Activated naive CD4-positive, alpha-beta T cell treated with anti-CD3 and anti-CD28 coated beads for 36 hours (primary cell): ENCODE data around the gene TFDP1. TPM values are rescaled to one million over a fixed set of nuclear protein-coding genes. Genes with fewer than 3 reads are reported as not detected.

Experiments used
- CTCF ChIA-PET: fragments of 350-600 bp; sonication (Branson Sonifier 250); formaldehyde crosslinking; loops from one replicate; lab custom pipeline; 2021; ENCODE audit warnings: antibody characterized with exemption; lab: Charles Lee
- DNase-seq: peaks from one replicate; pipeline ENCODE4 v3.0.0-alpha.2; 2020
- H3K27ac Mint-ChIP-seq: one replicate; pipeline ENCODE4 v1.8.0; 2021; ENCODE audit warnings: mild to moderate bottlenecking, mixed read lengths
- H3K27me3 Mint-ChIP-seq: one replicate; pipeline ENCODE4 v1.8.0; 2021; ENCODE audit warnings: low read depth, mixed read lengths
- H3K36me3 Mint-ChIP-seq: one replicate; pipeline ENCODE4 v1.8.0; 2021; ENCODE audit warnings: low read depth, mixed read lengths
- H3K4me1 Mint-ChIP-seq: one replicate; pipeline ENCODE4 v1.8.0; 2021; ENCODE audit warnings: low read depth, mixed read lengths
- H3K4me3 Mint-ChIP-seq: one replicate; pipeline ENCODE4 v1.8.0; 2021; ENCODE audit warnings: mild to moderate bottlenecking, moderate library complexity, mixed read lengths
- H3K9me3 Mint-ChIP-seq: one replicate; pipeline ENCODE4 v1.8.0; 2021; ENCODE audit warnings: mixed read lengths
- intact Hi-C: fragments of 100-400 bp; cut with micrococcal nuclease; formaldehyde crosslinking; loops from one replicate; pipeline ENCODE4 v1.15.1; 2023
- total RNA-seq, 2 experiments: library from RNA; stranded (reverse); gene quantifications; one replicate each; pipeline ENCODE4 v1.2.3, GENCODE V29; 2021

TFDP1 gene
- total RNA-seq, 2 experiments from 2014 or later, result 157 to 161 TPM

DNA sequence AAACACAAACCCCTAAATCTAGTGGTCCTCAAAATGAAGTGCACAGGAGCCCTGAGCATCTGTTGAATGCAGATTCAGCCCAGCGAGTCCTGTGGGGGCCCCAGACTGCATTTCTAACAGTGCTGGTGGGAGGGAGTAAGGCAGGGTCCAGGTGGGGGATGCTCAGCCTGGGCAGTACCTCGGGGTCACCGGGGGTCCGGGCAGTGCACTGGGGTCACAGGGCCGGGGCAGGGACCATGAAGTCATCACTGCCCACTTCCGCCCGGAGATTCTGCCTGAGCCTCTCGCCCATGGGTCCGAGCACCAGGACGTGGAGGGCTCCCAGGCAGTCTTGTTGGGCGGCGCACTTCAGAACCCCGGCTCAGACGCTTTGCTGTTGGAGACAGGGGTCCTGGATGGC lies 74.3 kb downstream of the TFDP1 start:
- CTCF ChIA-PET, result no interaction called here
- H3K27ac Mint-ChIP-seq, result no peak overlapping the region

DNA sequence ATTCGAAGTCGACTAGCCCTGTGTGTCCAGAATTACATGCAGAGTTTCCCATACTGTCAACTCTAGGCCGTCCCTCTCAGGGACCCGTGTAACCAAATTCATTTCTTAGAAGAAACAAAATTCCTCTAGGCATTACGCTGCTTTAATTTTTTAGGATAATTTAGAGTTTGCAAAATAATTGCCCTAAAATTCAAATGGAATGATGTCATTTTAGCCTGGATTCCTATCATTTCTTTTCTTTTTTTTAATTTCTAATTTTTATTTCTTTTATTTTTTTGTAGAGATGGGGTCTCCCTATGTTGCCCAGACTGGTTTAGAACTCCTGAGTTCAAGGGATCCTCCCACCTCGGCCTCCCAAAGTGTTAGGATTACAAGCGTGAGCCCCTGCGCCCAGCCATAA lies 74.8 kb downstream of the TFDP1 start:
- intact Hi-C loops, result no loop called here
- H3K9me3 Mint-ChIP-seq, result peaks cover 11% of the 10 kb centered on the region
- CTCF ChIA-PET, result no interaction called here

More for the DNA sequence above, 74.3 kb downstream of the TFDP1 start:
- no peak for DNase-seq
- Mint-ChIP-seq H3K27me3 (no peaks in the 10 kb centered on the region), H3K36me3 (no peaks in the 10 kb centered on the region), H3K9me3 (peaks cover 11% of the 10 kb centered on the region), H3K4me3 (no peak overlapping the region), H3K4me1 (peaks cover 2% of the 10 kb centered on the region)
- intact Hi-C loops, result no loop called here

DNA sequence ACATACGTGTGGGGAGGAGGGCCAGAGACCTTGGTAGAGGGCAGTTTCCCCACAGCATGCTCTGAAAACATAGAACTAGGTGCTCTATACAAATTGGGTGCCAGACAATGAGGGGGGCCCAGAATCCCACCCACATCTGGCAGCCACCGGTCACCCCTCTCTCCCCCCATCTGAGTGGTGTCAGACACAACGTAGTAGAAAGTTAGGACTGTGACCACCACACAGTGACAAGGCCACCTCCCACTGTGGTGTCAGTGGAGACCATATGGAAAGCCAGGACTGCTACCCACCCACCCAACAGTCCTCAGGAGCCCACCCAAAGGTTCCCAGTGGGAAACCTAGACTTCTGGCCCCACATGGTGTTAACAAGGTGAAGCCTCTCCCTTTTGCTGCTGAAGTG lies 75.5 kb downstream of the TFDP1 start:
- intact Hi-C loops, result no loop called here
- no peak overlapping the region for H3K4me3 Mint-ChIP-seq
- H3K27ac Mint-ChIP-seq, result no peak overlapping the region
- no peaks in the 10 kb centered on the region for H3K4me1 Mint-ChIP-seq
- H3K9me3 Mint-ChIP-seq, result peaks cover 11% of the 10 kb centered on the region
- no peaks in the 10 kb centered on the region for H3K27me3 Mint-ChIP-seq
- no peaks in the 10 kb centered on the region for H3K36me3 Mint-ChIP-seq
- CTCF ChIA-PET, result no interaction called here
- DNase-seq, result peak; percentile 1

More for the DNA sequence above, 74.8 kb downstream of the TFDP1 start:
- Mint-ChIP-seq H3K27me3 (no peaks in the 10 kb centered on the region), H3K36me3 (no peaks in the 10 kb centered on the region), H3K27ac (no peak overlapping the region), H3K4me3 (no peak overlapping the region), H3K4me1 (no peaks in the 10 kb centered on the region)
- no peak for DNase-seq

DNA sequence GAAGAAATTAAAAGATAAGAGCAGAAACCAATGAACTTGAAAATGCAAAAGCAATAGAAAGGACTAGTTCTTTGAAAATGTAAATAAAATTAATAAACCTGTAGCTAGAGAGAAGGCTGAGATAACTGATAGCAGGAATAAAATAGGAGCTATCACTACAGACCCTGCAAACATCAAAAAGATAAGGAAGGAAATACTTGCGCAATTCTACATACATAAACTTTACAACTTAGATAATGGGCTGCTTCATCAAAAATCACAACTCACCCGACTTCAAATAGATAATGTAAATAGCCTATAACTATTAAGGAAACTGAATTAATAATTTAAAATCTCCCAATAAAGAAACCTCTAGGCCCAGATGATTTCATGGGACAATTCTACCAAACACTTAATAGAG lies 77.0 kb downstream of the TFDP1 start:
- Mint-ChIP-seq H3K4me1 (no peaks in the 10 kb centered on the region), H3K9me3 (peaks cover 11% of the 10 kb centered on the region), H3K4me3 (no peak overlapping the region), H3K27ac (no peak overlapping the region), H3K27me3 (no peaks in the 10 kb centered on the region), H3K36me3 (no peaks in the 10 kb centered on the region)
- intact Hi-C loops, result no loop called here
- DNase-seq, result no peak
- CTCF ChIA-PET, result no interaction called here

DNA sequence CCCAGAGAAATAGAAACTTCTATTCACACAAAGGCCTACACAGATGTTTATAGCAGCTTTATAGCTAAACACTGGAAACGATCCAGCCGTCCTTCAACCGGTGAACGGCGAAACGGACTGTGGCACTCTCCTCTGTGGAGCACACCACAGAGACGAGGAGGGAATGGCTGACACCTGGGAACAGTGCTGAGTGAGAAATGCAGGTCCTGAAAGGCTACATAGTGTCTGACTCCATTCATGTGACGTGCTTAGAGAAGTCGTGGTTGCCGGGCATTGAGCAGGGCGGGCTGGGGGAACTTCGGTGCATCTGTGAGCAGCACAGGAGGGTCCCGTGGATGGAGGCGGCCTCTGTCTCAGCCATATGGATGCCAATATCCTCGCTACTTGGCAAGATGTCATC lies 79.4 kb downstream of the TFDP1 start:
- Mint-ChIP-seq H3K9me3 (peaks cover 11% of the 10 kb centered on the region), H3K4me3 (no peak overlapping the region), H3K27ac (no peak overlapping the region), H3K27me3 (no peaks in the 10 kb centered on the region), H3K36me3 (no peaks in the 10 kb centered on the region), H3K4me1 (no peaks in the 10 kb centered on the region)
- CTCF ChIA-PET, result no interaction called here
- intact Hi-C loops, result no loop called here
- peak; percentile 0 for DNase-seq

DNA sequence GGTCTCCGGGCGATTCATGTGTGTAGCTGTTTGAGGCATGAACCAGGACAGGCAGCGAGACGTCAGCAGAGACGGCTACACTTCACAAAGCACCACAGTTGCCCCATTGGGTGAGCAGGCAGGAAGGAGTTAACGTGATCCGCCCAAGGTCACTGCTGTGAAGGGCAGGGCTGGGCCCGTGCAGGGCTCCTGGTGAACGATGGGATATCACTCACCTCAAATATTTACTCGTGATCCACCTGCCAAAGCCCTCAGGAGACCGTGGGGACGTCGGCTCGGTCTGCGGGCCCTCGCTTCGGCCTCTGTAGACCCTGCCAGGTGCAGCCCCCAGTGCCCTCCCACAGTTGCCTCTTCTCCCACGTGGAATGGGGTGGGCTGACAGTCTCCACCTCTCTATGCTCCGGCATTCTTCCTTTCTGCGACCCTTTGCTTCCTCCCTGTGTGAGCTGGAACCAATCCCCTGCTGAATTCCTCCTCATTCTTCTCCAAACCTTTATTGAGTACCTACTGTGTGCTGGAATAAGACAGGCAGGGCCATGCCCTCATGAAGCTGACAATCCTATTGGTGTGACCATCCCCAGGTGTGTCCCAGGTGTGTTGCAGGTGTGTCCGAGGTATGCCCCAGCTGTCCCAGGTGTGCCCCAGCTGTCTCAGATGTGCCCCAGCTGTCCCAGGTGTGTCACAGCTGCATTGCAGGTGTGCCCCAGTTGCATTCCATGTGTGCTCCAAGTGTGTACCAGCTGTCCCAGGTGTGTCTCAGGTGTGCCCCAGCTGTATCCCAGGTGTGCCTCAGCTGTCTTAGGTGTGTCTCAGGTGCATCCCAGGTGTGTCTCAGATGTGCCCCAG lies 80.4 kb downstream of the TFDP1 start:
- no peaks in the 10 kb centered on the region for H3K36me3 Mint-ChIP-seq
- no peaks in the 10 kb centered on the region for H3K4me1 Mint-ChIP-seq
- no peak overlapping the region for H3K27ac Mint-ChIP-seq
- H3K9me3 Mint-ChIP-seq, result peaks cover 11% of the 10 kb centered on the region
- no peak overlapping the region for H3K4me3 Mint-ChIP-seq
- peak; percentile 3 for DNase-seq
- H3K27me3 Mint-ChIP-seq, result no peaks in the 10 kb centered on the region
- CTCF ChIA-PET, result no interaction called here
- intact Hi-C loops, result no loop called here

DNA sequence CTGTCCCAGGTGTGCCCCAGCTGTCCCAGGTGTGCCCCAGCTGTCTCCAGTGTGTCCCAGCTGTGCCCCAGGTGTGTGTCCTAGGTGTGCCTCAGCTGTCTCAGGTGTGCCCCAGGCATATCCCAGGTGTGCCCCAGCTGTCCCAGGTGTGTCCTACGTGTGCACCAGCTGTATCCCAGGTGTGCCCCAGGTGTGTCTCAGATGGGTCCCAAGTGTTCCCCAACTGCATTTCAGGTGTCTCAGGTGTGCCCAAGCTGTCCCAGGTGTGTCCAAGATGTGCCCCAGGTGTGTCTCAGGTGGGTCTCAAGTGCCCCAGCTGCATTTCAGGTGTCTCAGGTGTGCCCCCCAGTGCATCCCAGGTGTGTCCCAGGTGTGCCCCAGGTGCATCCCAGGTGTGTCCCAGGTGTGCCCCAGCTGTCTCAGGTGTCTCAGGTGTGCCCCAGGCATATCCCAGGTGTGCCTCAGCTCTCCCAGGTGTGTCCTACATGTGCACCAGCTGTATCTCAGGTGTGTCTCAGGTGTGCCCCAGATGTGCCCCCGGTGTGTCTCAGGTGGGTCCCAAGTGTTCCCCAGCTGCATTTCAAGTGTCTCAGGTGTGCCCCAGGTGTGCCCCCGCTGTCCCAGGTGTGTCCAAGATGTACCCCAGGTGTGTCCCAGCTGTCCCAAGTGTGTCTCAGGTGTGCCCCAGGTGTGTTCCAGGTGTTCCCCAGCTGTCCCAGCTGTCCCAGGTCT lies 81.2 kb downstream of the TFDP1 start:
- Mint-ChIP-seq H3K4me1 (no peaks in the 10 kb centered on the region), H3K9me3 (peaks cover 10% of the 10 kb centered on the region), H3K27ac (no peak overlapping the region), H3K27me3 (no peaks in the 10 kb centered on the region), H3K36me3 (no peaks in the 10 kb centered on the region), H3K4me3 (no peak overlapping the region)
- intact Hi-C loops, result no loop called here
- peak; percentile 2 for DNase-seq
- CTCF ChIA-PET, result no interaction called here

DNA sequence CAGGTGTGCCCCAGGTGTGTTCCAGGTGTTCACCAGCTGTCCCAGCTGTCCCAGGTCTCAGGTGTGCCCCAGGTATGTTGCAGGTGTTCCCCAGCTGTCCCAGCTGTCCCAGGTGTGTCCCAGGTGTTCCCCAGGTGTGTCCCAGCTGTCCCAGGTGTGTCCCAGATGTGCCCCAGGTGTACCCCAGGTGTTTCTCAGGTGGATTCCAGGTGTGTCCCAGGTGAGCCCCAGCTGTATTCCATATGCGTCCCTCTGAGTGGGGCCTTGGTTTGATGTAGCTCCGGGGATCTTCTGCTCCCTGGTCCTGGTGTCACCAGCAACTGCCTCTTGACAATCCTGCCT lies 81.7 kb downstream of the TFDP1 start:
- Mint-ChIP-seq H3K36me3 (no peaks in the 10 kb centered on the region), H3K27me3 (no peaks in the 10 kb centered on the region), H3K27ac (no peak overlapping the region), H3K9me3 (peaks cover 5% of the 10 kb centered on the region), H3K4me3 (no peak overlapping the region), H3K4me1 (no peaks in the 10 kb centered on the region)
- intact Hi-C loops, result no loop called here
- CTCF ChIA-PET, result no interaction called here
- peak; percentile 3 for DNase-seq

DNA sequence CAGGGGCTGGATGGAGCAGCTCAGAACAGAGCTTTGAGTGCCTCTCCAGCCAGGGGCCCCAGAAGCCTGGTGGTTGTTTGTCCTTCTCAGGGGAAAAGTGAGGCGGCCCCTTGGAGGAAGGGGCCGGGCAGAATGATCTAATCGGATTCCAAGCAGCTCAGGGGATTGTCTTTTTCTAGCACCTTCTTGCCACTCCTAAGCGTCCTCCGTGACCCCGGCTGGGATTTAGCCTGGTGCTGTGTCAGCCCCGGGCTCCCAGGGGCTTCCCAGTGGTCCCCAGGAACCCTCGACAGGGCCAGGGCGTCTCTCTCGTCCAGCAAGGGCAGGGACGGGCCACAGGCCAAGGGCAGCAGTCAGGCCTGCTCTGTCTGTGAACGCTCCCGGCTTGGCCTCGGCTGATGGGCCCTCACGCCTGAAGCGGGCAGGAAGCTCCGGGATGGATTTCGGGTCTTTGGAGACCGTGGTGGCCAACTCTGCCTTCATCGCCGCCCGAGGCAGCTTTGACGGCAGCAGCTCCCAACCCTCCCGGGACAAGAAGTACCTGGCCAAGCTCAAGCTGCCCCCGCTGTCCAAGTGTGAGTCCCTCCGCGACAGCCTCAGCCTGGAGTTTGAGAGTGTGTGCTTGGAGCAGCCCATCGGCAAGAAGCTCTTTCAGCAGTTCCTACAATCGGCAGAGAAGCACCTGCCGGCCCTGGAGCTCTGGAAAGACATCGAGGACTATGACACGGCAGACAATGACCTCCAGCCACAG lies 82.6 kb downstream of the TFDP1 start, which contains the start of gene GRK1:
Gene GRK1 (plus strand): TSS at position 269 of the 751 bp plus-strand sequence. CDS start 168 bp downstream, at position 437.
- CTCF ChIA-PET, result no interaction called here
- Mint-ChIP-seq H3K4me3 (no peak within 1 kb of the TSS), H3K27ac (no peak within 1 kb of the TSS), H3K36me3 (no peaks in the 10 kb centered on the region), H3K9me3 (no peaks in the 10 kb centered on the region), H3K27me3 (no peaks in the 10 kb centered on the region), H3K4me1 (no peaks in the 10 kb centered on the region)
- intact Hi-C loops, result no loop called here
- peak; percentile 3 for DNase-seq

DNA sequence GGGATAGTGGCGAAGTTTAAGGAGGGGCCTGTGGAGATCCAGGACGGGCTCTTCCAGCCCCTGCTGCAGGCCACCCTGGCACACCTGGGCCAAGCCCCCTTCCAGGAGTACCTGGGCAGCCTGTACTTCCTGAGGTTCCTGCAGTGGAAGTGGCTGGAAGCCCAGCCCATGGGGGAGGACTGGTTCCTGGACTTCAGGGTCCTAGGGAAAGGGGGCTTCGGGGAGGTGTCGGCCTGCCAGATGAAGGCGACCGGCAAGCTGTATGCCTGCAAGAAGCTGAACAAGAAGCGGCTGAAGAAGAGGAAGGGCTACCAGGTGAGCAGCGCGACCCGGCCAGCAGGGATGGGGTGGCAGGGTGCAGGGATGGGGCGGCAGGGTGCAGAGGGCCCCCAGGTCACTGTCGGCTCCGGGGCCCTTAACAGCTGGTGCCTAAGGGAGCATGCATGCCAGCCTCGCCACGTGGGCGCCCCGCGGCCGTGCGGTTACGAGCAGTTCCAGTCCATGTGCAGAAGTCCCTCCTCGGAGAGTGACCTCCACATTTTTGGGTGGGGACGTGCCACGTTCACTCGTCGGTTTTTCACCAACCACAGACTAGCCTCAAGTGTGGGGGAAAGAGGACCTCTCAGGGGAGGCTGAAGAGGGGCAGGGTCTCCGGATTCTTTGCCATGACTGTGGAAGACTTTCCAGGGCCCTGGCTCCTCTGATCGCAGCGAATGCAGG lies 83.4 kb downstream of the TFDP1 start:
- no peak overlapping the region for H3K4me3 Mint-ChIP-seq
- H3K27me3 Mint-ChIP-seq, result no peaks in the 10 kb centered on the region
- no peaks in the 10 kb centered on the region for H3K9me3 Mint-ChIP-seq
- CTCF ChIA-PET, result no interaction called here
- intact Hi-C loops, result no loop called here
- H3K4me1 Mint-ChIP-seq, result no peaks in the 10 kb centered on the region
- H3K27ac Mint-ChIP-seq, result no peak overlapping the region
- peak; percentile 1 for DNase-seq
- H3K36me3 Mint-ChIP-seq, result no peaks in the 10 kb centered on the region

DNA sequence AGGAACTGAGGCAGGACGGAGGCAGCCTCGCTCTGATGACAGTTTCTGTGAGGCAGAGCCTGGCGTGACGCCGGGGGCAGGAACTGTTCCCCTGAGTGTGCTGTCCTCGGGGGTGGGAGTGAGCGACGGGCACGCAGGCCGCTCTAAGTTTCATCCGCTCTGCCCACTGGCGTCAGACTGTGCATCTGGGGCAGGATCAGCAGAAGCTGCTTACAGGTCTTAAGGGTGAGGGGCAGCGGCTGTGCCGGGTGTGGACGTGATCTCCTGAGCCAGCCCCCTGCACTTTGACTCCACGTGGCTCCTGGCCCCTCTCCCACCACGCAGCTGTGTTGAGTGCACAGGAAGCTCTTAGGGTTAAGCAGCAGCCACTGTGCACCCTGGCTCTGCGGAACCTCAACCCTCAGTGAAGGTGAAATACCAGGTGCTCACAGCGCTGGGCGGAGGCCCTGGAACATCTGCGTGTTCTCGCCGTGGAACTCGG lies 84.0 kb downstream of the TFDP1 start:
- no peaks in the 10 kb centered on the region for H3K27me3 Mint-ChIP-seq
- no peak overlapping the region for H3K4me3 Mint-ChIP-seq
- no peaks in the 10 kb centered on the region for H3K9me3 Mint-ChIP-seq
- no peaks in the 10 kb centered on the region for H3K4me1 Mint-ChIP-seq
- no peaks in the 10 kb centered on the region for H3K36me3 Mint-ChIP-seq
- intact Hi-C loops, result no loop called here
- no peak overlapping the region for H3K27ac Mint-ChIP-seq
- CTCF ChIA-PET, result no interaction called here
- peak; percentile 2 for DNase-seq

DNA sequence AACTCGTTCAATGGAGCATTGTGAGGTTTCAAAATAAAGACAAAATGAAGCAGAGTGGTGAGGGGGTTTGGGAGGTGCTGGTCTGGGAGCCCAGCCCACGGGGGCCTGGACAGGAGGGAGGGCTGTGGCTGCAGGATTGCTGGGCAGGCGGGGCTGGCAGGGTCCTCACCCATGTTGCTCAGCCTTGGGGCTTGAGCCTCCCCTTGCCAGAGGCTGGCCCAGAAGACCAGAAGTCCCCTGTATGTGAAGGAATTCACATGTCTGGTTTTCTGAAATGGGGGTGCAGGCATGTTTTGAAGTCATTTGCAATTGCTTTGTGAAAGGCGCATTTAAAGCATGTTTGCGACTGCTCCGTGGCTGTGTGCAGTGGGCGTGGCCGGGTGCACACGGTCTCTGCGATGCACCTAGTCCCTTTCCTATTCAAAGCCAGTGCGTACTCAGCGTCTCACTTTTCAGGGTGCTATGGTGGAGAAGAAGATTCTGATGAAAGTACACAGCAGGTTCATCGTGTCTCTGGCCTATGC lies 84.7 kb downstream of the TFDP1 start:
- CTCF ChIA-PET, result no interaction called here
- peak; percentile 1 for DNase-seq
- Mint-ChIP-seq H3K27me3 (no peaks in the 10 kb centered on the region), H3K27ac (no peak overlapping the region), H3K36me3 (no peaks in the 10 kb centered on the region), H3K9me3 (no peaks in the 10 kb centered on the region), H3K4me1 (no peaks in the 10 kb centered on the region), H3K4me3 (no peak overlapping the region)
- intact Hi-C loops, result no loop called here
